ENCODE measurements around the gene ANTXR2. TPM values are rescaled to one million over a fixed set of nuclear protein-coding genes. Genes with fewer than 3 reads are reported as not detected.

The ANTXR2 gene
- total RNA-seq, 2 experiments from 2014 or later = not detected

DNA sequence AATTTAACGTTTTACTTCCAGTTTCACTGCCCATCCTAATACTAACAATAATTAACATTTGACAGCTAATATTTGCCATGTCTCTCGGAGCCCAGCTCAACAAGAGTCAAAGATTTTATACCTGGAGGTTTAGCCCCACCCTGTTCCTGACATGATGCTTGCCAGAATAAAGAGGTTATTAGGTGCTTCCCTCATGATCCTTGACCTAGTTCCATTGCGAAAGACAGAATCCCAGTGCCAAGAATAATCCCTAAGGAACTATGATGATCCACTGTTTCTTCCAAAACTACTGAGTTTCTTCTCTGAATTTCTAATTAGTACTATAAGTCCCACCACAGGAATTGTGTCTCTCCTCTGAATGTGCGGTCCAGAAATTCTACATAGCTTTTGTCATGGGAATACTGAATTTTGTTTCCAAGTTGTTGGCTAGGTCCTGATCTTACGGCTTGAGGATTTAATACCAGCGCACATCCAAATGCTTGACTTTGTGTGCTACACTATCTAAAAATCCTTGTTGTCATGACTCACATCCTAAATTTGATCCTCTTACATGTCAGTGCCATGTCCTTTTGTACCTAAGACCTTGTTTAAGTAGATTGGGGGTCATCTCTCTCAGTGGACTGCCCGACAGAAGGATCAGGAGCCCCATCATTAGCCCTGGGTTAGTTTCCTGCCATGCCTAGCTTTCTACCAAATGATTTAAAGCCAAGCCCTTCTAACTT lies 23.1 kb downstream of the ANTXR2 start:
- intact Hi-C loops (cut with micrococcal nuclease; ENCODE audit: unreplicated experiment) = no loop called here
- no peak overlapping the region for H2AFZ ChIP-seq (ENCODE audit: low read length)
- H3K4me3 ChIP-seq (ENCODE audit: low read depth, low read length, poor library complexity, severe bottlenecking) = no peak overlapping the region
- H3K4me2 ChIP-seq (ENCODE audit: low read length) = no peak overlapping the region
- no peaks in the 10 kb centered on the region for H4K20me1 ChIP-seq (ENCODE audit: insufficient read depth, low read length)
- TF ChIP-seq EZH2phosphoT487 (IDR thresholded peaks at IDR 0.05; ENCODE audit: borderline replicate concordance, low read depth, low read length) = no peak
- TF ChIP-seq, protein P1, sequence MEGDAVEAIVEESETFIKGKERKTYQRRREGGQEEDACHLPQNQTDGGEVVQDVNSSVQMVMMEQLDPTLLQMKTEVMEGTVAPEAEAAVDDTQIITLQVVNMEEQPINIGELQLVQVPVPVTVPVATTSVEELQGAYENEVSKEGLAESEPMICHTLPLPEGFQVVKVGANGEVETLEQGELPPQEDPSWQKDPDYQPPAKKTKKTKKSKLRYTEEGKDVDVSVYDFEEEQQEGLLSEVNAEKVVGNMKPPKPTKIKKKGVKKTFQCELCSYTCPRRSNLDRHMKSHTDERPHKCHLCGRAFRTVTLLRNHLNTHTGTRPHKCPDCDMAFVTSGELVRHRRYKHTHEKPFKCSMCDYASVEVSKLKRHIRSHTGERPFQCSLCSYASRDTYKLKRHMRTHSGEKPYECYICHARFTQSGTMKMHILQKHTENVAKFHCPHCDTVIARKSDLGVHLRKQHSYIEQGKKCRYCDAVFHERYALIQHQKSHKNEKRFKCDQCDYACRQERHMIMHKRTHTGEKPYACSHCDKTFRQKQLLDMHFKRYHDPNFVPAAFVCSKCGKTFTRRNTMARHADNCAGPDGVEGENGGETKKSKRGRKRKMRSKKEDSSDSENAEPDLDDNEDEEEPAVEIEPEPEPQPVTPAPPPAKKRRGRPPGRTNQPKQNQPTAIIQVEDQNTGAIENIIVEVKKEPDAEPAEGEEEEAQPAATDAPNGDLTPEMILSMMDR (conservative IDR thresholded peaks at IDR 0.05; ENCODE audit: low read length) = no peak
- H3K9me2 ChIP-seq (ENCODE audit: insufficient read depth, low read length) = no peaks in the 10 kb centered on the region
- ChIA-PET POLR2A (interaction anchor here (0.7 kb wide), 1 partner anchor 10 kb away, joined by 4 read pairs; no protein-coding TSS in a partner anchor), CTCF (ENCODE audit: unreplicated experiment) (no interaction called here)
- no peaks in the 10 kb centered on the region for H3K36me3 ChIP-seq (ENCODE audit: insufficient read depth, low read length)
- no peaks in the 10 kb centered on the region for H3K9me3 ChIP-seq (ENCODE audit: low read length)
- no peak overlapping the region for H3K27ac ChIP-seq (ENCODE audit: low read depth, low read length, poor library complexity, severe bottlenecking)
- no peak for DNase-seq (ENCODE audit: low spot score)
- no peaks in the 10 kb centered on the region for H3K79me2 ChIP-seq (ENCODE audit: insufficient read depth, low read depth, low read length)
- H3K4me1 ChIP-seq (ENCODE audit: insufficient read depth, low read length, poor library complexity, severe bottlenecking) = no peaks in the 10 kb centered on the region
- no TSS peak for BruUV-seq (replicated peaks)

DNA sequence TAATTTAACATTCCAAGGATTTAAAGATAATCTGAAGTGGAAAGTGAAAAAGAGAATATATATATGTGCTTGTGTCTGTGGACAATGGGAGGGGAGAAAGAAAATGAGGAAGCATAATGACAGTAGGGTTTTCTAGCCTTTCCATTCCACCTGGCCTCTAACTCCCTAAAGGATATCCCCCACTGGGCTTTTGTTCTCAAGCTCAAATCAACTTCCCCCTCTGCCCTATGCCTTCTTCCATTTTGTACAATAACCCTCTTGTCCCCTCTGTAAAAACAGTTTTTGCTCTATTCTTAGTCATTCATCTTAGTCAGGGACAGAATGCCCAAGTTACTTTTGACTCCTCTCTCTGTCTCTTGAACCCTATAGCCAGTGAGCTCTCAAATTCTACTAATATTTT lies 23.6 kb downstream of the ANTXR2 start:
- CTCF ChIA-PET (ENCODE audit: unreplicated experiment) = no interaction called here
- POLR2A ChIA-PET = no interaction called here
- no peaks in the 10 kb centered on the region for H4K20me1 ChIP-seq (ENCODE audit: insufficient read depth, low read length)
- TF ChIP-seq EZH2phosphoT487 (IDR thresholded peaks at IDR 0.05; ENCODE audit: borderline replicate concordance, low read depth, low read length) = no peak
- TF ChIP-seq, protein P1 (conservative IDR thresholded peaks at IDR 0.05; ENCODE audit: low read length) = no peak
- H3K4me2 ChIP-seq (ENCODE audit: low read length) = no peak overlapping the region
- intact Hi-C loops (cut with micrococcal nuclease; ENCODE audit: unreplicated experiment) = no loop called here
- H3K79me2 ChIP-seq (ENCODE audit: insufficient read depth, low read depth, low read length) = no peaks in the 10 kb centered on the region
- H3K9me3 ChIP-seq (ENCODE audit: low read length) = no peaks in the 10 kb centered on the region
- no peak overlapping the region for H3K4me3 ChIP-seq (ENCODE audit: low read depth, low read length, poor library complexity, severe bottlenecking)
- H2AFZ ChIP-seq (ENCODE audit: low read length) = no peak overlapping the region
- H3K27ac ChIP-seq (ENCODE audit: low read depth, low read length, poor library complexity, severe bottlenecking) = no peak overlapping the region
- H3K9me2 ChIP-seq (ENCODE audit: insufficient read depth, low read length) = no peaks in the 10 kb centered on the region
- DNase-seq (ENCODE audit: low spot score) = no peak
- no peaks in the 10 kb centered on the region for H3K4me1 ChIP-seq (ENCODE audit: insufficient read depth, low read length, poor library complexity, severe bottlenecking)
- H3K36me3 ChIP-seq (ENCODE audit: insufficient read depth, low read length) = no peaks in the 10 kb centered on the region
- BruUV-seq (replicated peaks) = no TSS peak

DNA sequence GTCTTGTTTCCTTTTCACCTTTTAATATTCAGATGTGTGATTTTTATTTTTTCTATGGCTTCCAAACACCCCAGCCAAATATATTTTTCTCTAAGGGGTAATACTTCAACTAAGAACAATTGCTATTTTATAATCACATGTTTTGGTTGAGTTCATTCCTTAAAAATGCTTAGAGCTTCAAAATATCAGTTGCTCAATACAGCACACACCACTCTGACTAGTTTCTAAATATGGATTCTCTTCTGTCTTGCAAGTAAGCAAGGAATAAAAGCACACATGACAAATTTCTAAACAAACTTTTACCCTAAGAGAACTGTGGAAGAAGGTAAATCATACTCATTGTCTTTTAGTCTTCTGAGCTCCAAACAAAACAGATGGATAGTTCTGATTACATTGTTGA lies 27.2 kb downstream of the ANTXR2 start:
- CTCF ChIA-PET (ENCODE audit: unreplicated experiment) = no interaction called here
- Histone ChIP-seq H3K27ac (ENCODE audit: low read depth, low read length, poor library complexity, severe bottlenecking) (no peak overlapping the region), H2AFZ (ENCODE audit: low read length) (no peak overlapping the region), H4K20me1 (ENCODE audit: insufficient read depth, low read length) (no peaks in the 10 kb centered on the region), H3K79me2 (ENCODE audit: insufficient read depth, low read depth, low read length) (no peaks in the 10 kb centered on the region), H3K9me2 (ENCODE audit: insufficient read depth, low read length) (no peaks in the 10 kb centered on the region), H3K36me3 (ENCODE audit: insufficient read depth, low read length) (no peaks in the 10 kb centered on the region), H3K4me1 (ENCODE audit: insufficient read depth, low read length, poor library complexity, severe bottlenecking) (no peaks in the 10 kb centered on the region), H3K9me3 (ENCODE audit: low read length) (no peaks in the 10 kb centered on the region), H3K4me3 (ENCODE audit: low read depth, low read length, poor library complexity, severe bottlenecking) (no peak overlapping the region), H3K4me2 (ENCODE audit: low read length) (no peak overlapping the region)
- no peak for DNase-seq (ENCODE audit: low spot score)
- no TSS peak for BruUV-seq (replicated peaks)
- intact Hi-C loops (cut with micrococcal nuclease; ENCODE audit: unreplicated experiment) = no loop called here
- TF ChIP-seq EZH2phosphoT487 (IDR thresholded peaks at IDR 0.05; ENCODE audit: borderline replicate concordance, low read depth, low read length) = no peak
- TF ChIP-seq, protein P1 (conservative IDR thresholded peaks at IDR 0.05; ENCODE audit: low read length) = no peak
- POLR2A ChIA-PET = interaction anchor here (0.5 to 1.6 kb wide), 4 partner anchors 10 to 283 kb away, joined by 3 to 6 read pairs (median 4); no protein-coding TSS in a partner anchor
